MM.1S (cell line): ENCODE results near the gene PLK5.

Experiments used
- DNase-seq: peaks from one replicate; pipeline ENCODE4 v3.0.0-alpha.2; 2015
- H2AFZ ChIP-seq: fragments of 300-600 bp; sonication (generic); 2 replicates; pipeline ENCODE4 v1.6.0; 2016; ENCODE audit warnings: antibody characterized with exemption, low read length
- H3F3A ChIP-seq: fragments of 300-600 bp; sonication (generic); 2 replicates; pipeline ENCODE4 v1.6.1; 2016; ENCODE audit warnings: mild to moderate bottlenecking, antibody characterized with exemption, low read length, moderate library complexity, mixed read lengths; ENCODE audit not compliant: insufficient read depth
- H3K27ac ChIP-seq: fragments of 300-600 bp; sonication (generic); 2 replicates; pipeline ENCODE4 v1.5.1; 2016; ENCODE audit warnings: mild to moderate bottlenecking, low read length
- H3K27me3 ChIP-seq: fragments of 300-600 bp; sonication (generic); replicated peaks from 2 replicates; pipeline ENCODE4 v1.6.0; 2016; ENCODE audit warnings: low read length; ENCODE audit not compliant: insufficient read depth
- H3K36me3 ChIP-seq: fragments of 300-600 bp; sonication (generic); replicated peaks from 2 replicates; pipeline ENCODE4 v1.6.1; 2016; ENCODE audit warnings: mild to moderate bottlenecking, low read length, mixed read lengths; ENCODE audit not compliant: insufficient read depth
- H3K4me1 ChIP-seq: fragments of 300-600 bp; sonication (generic); 2 replicates; pipeline ENCODE4 v1.6.1; 2016; ENCODE audit warnings: low read length, mixed read lengths
- H3K4me2 ChIP-seq: fragments of 300-600 bp; sonication (generic); 2 replicates; pipeline ENCODE4 v1.6.0; 2016; ENCODE audit warnings: low read depth, low read length
- H3K4me3 ChIP-seq: fragments of 300-600 bp; sonication (generic); 2 replicates; pipeline ENCODE4 v1.5.1; 2016; ENCODE audit warnings: low read length, mixed read lengths
- H3K79me2 ChIP-seq: fragments of 300-600 bp; sonication (generic); 2 replicates; pipeline ENCODE4 v1.6.1; 2016; ENCODE audit warnings: mixed run types, low read length, mixed read lengths
- H3K9ac ChIP-seq: fragments of 300-600 bp; sonication (generic); 2 replicates; pipeline ENCODE4 v1.6.1; 2016; ENCODE audit warnings: low read length, mixed read lengths
- H3K9me2 ChIP-seq: fragments of 300-600 bp; sonication (generic); replicated peaks from 2 replicates; pipeline ENCODE4 v1.6.1; 2016; ENCODE audit warnings: mild to moderate bottlenecking, low read length, mixed read lengths; ENCODE audit not compliant: insufficient read depth
- H3K9me3 ChIP-seq: fragments of 300-600 bp; sonication (generic); replicated peaks from 2 replicates; pipeline ENCODE4 v1.6.1; 2016; ENCODE audit warnings: mild to moderate bottlenecking, low read length, mixed read lengths; ENCODE audit not compliant: insufficient read depth
- H4K20me1 ChIP-seq: fragments of 300-600 bp; sonication (generic); 2 replicates; pipeline ENCODE4 v1.6.1; 2016; ENCODE audit warnings: mild to moderate bottlenecking, low read length, moderate library complexity, mixed read lengths; ENCODE audit not compliant: insufficient read depth
- EZH2 ChIP-seq: fragments of 300-600 bp; sonication (generic); optimal IDR thresholded peaks from 2 replicates; pipeline ENCODE3; 2017; ENCODE audit warnings: low read depth, mild to moderate bottlenecking, antibody characterized with exemption, low read length, mixed read lengths
- EZH2phosphoT487 ChIP-seq: fragments of 300-600 bp; sonication (generic); IDR thresholded peaks from 2 replicates; pipeline ENCODE4 v1.6.1; 2018; ENCODE audit warnings: antibody characterized with exemption, low read length
- TF ChIP-seq, protein P1 (sequence below): fragments of 300-600 bp; sonication (generic); IDR thresholded peaks from 2 replicates; pipeline ENCODE4 v1.5.1; 2016; ENCODE audit warnings: antibody characterized with exemption, low read length, mixed read lengths

The PLK5 gene

GRCh38 chr19:1521636-1522035 lies 2.2 kb upstream of the PLK5 start:
- Histone ChIP-seq H3K79me2 (no peaks in the 10 kb centered on the region), H3K27me3 (peaks cover 79% of the 10 kb centered on the region), H4K20me1 (no peaks in the 10 kb centered on the region), H3K4me1 (peaks cover 8% of the 10 kb centered on the region; the same call in 1 of the 2 replicates), H3K36me3 (no peaks in the 10 kb centered on the region), H3K4me2 (no peak overlapping the region), H3K9me2 (no peaks in the 10 kb centered on the region), H2AFZ (no peak overlapping the region), H3K27ac (no peak overlapping the region), H3K4me3 (no peak overlapping the region), H3K9ac (no peak overlapping the region), H3F3A (no peaks in the 10 kb centered on the region), H3K9me3 (no peaks in the 10 kb centered on the region)
- no peak for DNase-seq
- TF ChIP-seq, protein P1, sequence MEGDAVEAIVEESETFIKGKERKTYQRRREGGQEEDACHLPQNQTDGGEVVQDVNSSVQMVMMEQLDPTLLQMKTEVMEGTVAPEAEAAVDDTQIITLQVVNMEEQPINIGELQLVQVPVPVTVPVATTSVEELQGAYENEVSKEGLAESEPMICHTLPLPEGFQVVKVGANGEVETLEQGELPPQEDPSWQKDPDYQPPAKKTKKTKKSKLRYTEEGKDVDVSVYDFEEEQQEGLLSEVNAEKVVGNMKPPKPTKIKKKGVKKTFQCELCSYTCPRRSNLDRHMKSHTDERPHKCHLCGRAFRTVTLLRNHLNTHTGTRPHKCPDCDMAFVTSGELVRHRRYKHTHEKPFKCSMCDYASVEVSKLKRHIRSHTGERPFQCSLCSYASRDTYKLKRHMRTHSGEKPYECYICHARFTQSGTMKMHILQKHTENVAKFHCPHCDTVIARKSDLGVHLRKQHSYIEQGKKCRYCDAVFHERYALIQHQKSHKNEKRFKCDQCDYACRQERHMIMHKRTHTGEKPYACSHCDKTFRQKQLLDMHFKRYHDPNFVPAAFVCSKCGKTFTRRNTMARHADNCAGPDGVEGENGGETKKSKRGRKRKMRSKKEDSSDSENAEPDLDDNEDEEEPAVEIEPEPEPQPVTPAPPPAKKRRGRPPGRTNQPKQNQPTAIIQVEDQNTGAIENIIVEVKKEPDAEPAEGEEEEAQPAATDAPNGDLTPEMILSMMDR, result no peak
- TF ChIP-seq EZH2phosphoT487 (no peak), EZH2 (no peak)

DNA sequence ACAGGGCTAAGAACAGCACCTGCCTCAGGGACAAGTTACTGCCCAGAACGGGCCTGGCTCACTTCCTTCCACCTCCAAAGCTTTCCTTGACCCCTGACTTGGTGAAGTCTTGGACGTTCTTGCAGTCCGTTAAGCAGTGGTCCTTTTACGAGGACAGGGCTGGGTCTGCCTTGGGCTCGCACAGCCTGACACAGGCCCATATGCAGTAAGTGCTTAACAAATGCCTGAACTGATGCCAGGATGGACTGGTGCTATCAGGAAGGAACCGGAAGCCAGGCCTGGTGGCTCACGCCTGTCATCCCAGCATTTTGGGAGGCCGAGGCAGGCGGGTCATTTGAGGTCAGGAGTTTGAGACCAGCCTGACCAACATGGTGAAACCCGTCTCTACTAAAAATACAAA lies 1.8 kb upstream of the PLK5 start:
- no peaks in the 10 kb centered on the region for H3F3A ChIP-seq
- no peak overlapping the region for H3K4me2 ChIP-seq
- no peak overlapping the region for H3K27ac ChIP-seq
- no peaks in the 10 kb centered on the region for H4K20me1 ChIP-seq
- no peak overlapping the region for H3K4me3 ChIP-seq
- H3K27me3 ChIP-seq, result peaks cover 82% of the 10 kb centered on the region
- no peak for DNase-seq
- H3K79me2 ChIP-seq, result no peaks in the 10 kb centered on the region
- no peak overlapping the region for H3K9ac ChIP-seq
- no peak overlapping the region for H2AFZ ChIP-seq
- peaks cover 8% of the 10 kb centered on the region; the same call in 1 of the 2 replicates for H3K4me1 ChIP-seq
- no peaks in the 10 kb centered on the region for H3K9me3 ChIP-seq
- H3K36me3 ChIP-seq, result no peaks in the 10 kb centered on the region
- TF ChIP-seq, protein P1, result no peak
- TF ChIP-seq EZH2phosphoT487, result no peak
- no peak for TF ChIP-seq EZH2
- H3K9me2 ChIP-seq, result no peaks in the 10 kb centered on the region

- H3K36me3 ChIP-seq, result no peaks in the 10 kb centered on the region
These were observed 1.0 kb upstream of the PLK5 start for GRCh38 chr19:1522838-1523237.

More at GRCh38 chr19:1522838-1523237, 1.0 kb upstream of the PLK5 start:
- no peak for DNase-seq
- no peaks in the 10 kb centered on the region for H3F3A ChIP-seq
- no peaks in the 10 kb centered on the region for H3K9me3 ChIP-seq
- no peak overlapping the region for H3K4me2 ChIP-seq
- H3K79me2 ChIP-seq, result no peaks in the 10 kb centered on the region
- H3K9ac ChIP-seq, result no peak overlapping the region
- H3K4me3 ChIP-seq, result no peak overlapping the region
- H3K27me3 ChIP-seq, result peaks cover 87% of the 10 kb centered on the region
- no peak overlapping the region for H3K27ac ChIP-seq
- no peak overlapping the region for H2AFZ ChIP-seq
- TF ChIP-seq, protein P1, result no peak
- TF ChIP-seq EZH2phosphoT487 (no peak), EZH2 (no peak)
- H3K9me2 ChIP-seq, result no peaks in the 10 kb centered on the region
- no peaks in the 10 kb centered on the region for H4K20me1 ChIP-seq
- peaks cover 8% of the 10 kb centered on the region; the same call in 1 of the 2 replicates for H3K4me1 ChIP-seq
